Adrenal gland (tissue), 12 donors: ENCODE results near the gene LIN52. TPM values are rescaled to one million over a fixed set of nuclear protein-coding genes. Genes with fewer than 3 reads are reported as not detected.

Experiments
- DNase-seq, 7 donors: peaks; one replicate each; pipeline ENCODE4 v3.0.0-alpha.2; 2019 to 2020
- H3K27ac ChIP-seq, 5 donors: fragments of 200-600 bp; sonication (generic) in 4 of 5; 1 replicate in 3 of 5; 2 replicates in 2 of 5; pipeline versions ENCODE4 v1.5.1 to v1.8.0; 2016 to 2020; ENCODE audit warnings: mild to moderate bottlenecking in 1 of 5
- H3K27me3 ChIP-seq: fragments of 200-600 bp; 2 replicates; pipeline ENCODE4 v1.8.0; 2021
- H3K36me3 ChIP-seq, 2 donors: fragments of 200-600 bp; replicated peaks in 1 of 2; 1 replicate in 1 of 2; 2 replicates in 1 of 2; pipeline versions ENCODE4 v1.5.1 to v1.8.0; 2018 to 2022
- H3K4me1 ChIP-seq, 2 donors: fragments of 200-600 bp; replicated peaks in 1 of 2; 1 replicate in 1 of 2; 2 replicates in 1 of 2; pipeline versions ENCODE4 v1.5.1 to v1.8.0; 2018 to 2021
- H3K4me3 ChIP-seq, 4 donors: fragments of 200-600 bp; sonication (generic) in 3 of 4; one replicate each; pipeline ENCODE4 v1.5.1; 2016 to 2018
- H3K9me3 ChIP-seq, 3 donors: fragments of 200-600 bp; sonication (generic) in 1 of 3; replicated peaks in 1 of 3; 1 replicate in 2 of 3; 2 replicates in 1 of 3; pipeline versions ENCODE4 v1.5.1 to v1.8.0; 2016 to 2021
- CTCF ChIP-seq, 6 experiments: fragments of 450-650 bp in 4 of 6; fragments of 200-600 bp in 2 of 6; sonication (generic) in 1 of 6; IDR thresholded peaks; 1 replicate in 5 of 6; 2 replicates in 1 of 6; pipeline versions ENCODE4 v1.5.1 to v1.8.0; 2016 to 2021; ENCODE audit warnings: antibody characterized with exemption in 6 of 6, mild to moderate bottlenecking in 2 of 6, moderate library complexity in 1 of 6
- POLR2A ChIP-seq, 2 donors: fragments of 450-650 bp; IDR thresholded peaks; one replicate each; pipeline ENCODE4 v1.6.1; 2017; ENCODE audit warnings: antibody characterized with exemption in 2 of 2, mild to moderate bottlenecking in 2 of 2, moderate library complexity in 1 of 2
- WGBS, 4 donors: extraction: QIAGEN DNeasy Blood & Tissue Kit in 2 of 4; methylation state at CpG; one replicate each; pipeline versions ENCODE4 v1.1.5 to v1.1.7; 2013 to 2017; 5-methylcytosine and 5-hydroxymethylcytosine counted together
- intact Hi-C, 2 donors: fragments of 100-400 bp; cut with DNase I; formaldehyde crosslinking; loops; one replicate each; pipeline versions ENCODE4 v1.14.1 to v1.15.0; 2022 to 2023
- polyA plus RNA-seq, 3 donors: library from polyadenylated mRNA; stranded (reverse); fragments of 200-250 nt in 2 of 3; fragments of 350-450 nt in 1 of 3; fragmentation: Illumina TruSeq in 1 of 3; extraction: RNeasy Lipid Tissue Mini Kit (QIAGEN cat#74804) in 1 of 3; gene quantifications; one replicate each; pipeline ENCODE4 v1.2.3, GENCODE V29; 2013 to 2014
- total RNA-seq, 9 donors: library from RNA; depleted of rRNA in 4 of 9; stranded (reverse); fragments of >200 nt in 4 of 9; fragments of 120-200 nt in 1 of 9; fragmentation: NEBNext Ultra II Directional in 1 of 9; extraction: Animal tissue kit (Norgen Biotek cat#: 25700) in 1 of 9; gene quantifications; one replicate each; pipeline versions ENCODE4 v1.1.0 to v1.2.4, GENCODE V29; 2013 to 2023
- donor health status: healthy with polysubstance abuse.
- donor health status: Bipolar disorder and iron deficiency.
- donor health status: DM: yes; HTN: yes; CAD: no.
- donor health status: DM: no; HTN: no; CAD: no.
- donor health status: DM: no; HTN: no; CAD: no.
- donor health status: DM: yes; HTN: yes; CAD: no.

The LIN52 gene
- total and polyA plus RNA-seq, 12 donors = 4.6 to 14.3 (median 8.0) TPM

- Histone ChIP-seq H3K4me3 (no peak overlapping the region), H3K27me3 (no peaks in the 10 kb centered on the region), H3K9me3 (no peaks in the 10 kb centered on the region), H3K27ac (no peak overlapping the region), H3K36me3 (no peaks in the 10 kb centered on the region), H3K4me1 (no peaks in the 10 kb centered on the region)
- intact Hi-C loops = no loop called here
- TF ChIP-seq CTCF (IDR thresholded peaks at IDR 0.05) = no peak
- 88 to 95% (median 90%) methylated on average over 1 of the region's 1 CpG for WGBS, 4 donors
- no peak for DNase-seq
Observed at GRCh38 chr14:74155749-74156148, 71.0 kb downstream of the LIN52 start.

GRCh38 chr14:74160763-74161162, 76.0 kb downstream of the LIN52 start:
- Histone ChIP-seq H3K9me3 (no peaks in the 10 kb centered on the region), H3K4me1 (no peaks in the 10 kb centered on the region), H3K4me3 (no peak overlapping the region), H3K27ac (no peak overlapping the region), H3K27me3 (no peaks in the 10 kb centered on the region), H3K36me3 (no peaks in the 10 kb centered on the region)
- TF ChIP-seq CTCF (IDR thresholded peaks at IDR 0.05) (no peak), POLR2A (IDR thresholded peaks at IDR 0.05) (no peak)
- 90 to 96% (median 93%) methylated on average over 2 of the region's 2 CpGs for WGBS, 4 donors
- intact Hi-C loops = no loop called here
- DNase-seq = no peak

- H3K27me3 ChIP-seq = no peaks in the 10 kb centered on the region
- no peak overlapping the region for H3K27ac ChIP-seq
- intact Hi-C loops = no loop called here
- TF ChIP-seq POLR2A (IDR thresholded peaks at IDR 0.05) = no peak
- no peak for TF ChIP-seq CTCF (IDR thresholded peaks at IDR 0.05)
- no peaks in the 10 kb centered on the region for H3K4me1 ChIP-seq
- no peaks in the 10 kb centered on the region for H3K9me3 ChIP-seq
- 85 to 92% (median 90%) methylated on average over 7 to 8 of the region's 8 CpGs for WGBS, 4 donors
- H3K36me3 ChIP-seq = no peaks in the 10 kb centered on the region
- no peak overlapping the region for H3K4me3 ChIP-seq
- DNase-seq = no peak
Observed at GRCh38 chr14:74161526-74162158, 76.9 kb downstream of the LIN52 start.

GRCh38 chr14:74169906-74170305, 85.2 kb downstream of the LIN52 start:
- Histone ChIP-seq H3K9me3 (no peaks in the 10 kb centered on the region), H3K4me3 (no peak overlapping the region), H3K4me1 (no peaks in the 10 kb centered on the region), H3K27ac (no peak overlapping the region), H3K36me3 (no peaks in the 10 kb centered on the region), H3K27me3 (no peaks in the 10 kb centered on the region)
- intact Hi-C loops = no loop called here
- WGBS, 4 donors = 66 to 98% (median 75%) methylated on average over 3 of the region's 3 CpGs
- no peak for DNase-seq
- no peak for TF ChIP-seq CTCF (IDR thresholded peaks at IDR 0.05)
- no peak for TF ChIP-seq POLR2A (IDR thresholded peaks at IDR 0.05)
